Tongue (tissue), 2 donors: ENCODE data around the gene CIART. TPM values are rescaled to one million over a fixed set of nuclear protein-coding genes. Genes with fewer than 3 reads are reported as not detected.
"Not testable (repeated sequence)": the region's sequence is repeated elsewhere in the genome, so short reads cannot be mapped to it uniquely, and the experiment has no call there.

ENCODE experiments used
- DNase-seq: peaks from one replicate; pipeline ENCODE4 v3.0.0-alpha.2; 2015
- total RNA-seq: library from RNA; depleted of rRNA; stranded (reverse); fragments of >200 nt; gene quantifications from one replicate; pipeline ENCODE4 v1.2.3, GENCODE V29; 2014

Gene CIART, protein sequence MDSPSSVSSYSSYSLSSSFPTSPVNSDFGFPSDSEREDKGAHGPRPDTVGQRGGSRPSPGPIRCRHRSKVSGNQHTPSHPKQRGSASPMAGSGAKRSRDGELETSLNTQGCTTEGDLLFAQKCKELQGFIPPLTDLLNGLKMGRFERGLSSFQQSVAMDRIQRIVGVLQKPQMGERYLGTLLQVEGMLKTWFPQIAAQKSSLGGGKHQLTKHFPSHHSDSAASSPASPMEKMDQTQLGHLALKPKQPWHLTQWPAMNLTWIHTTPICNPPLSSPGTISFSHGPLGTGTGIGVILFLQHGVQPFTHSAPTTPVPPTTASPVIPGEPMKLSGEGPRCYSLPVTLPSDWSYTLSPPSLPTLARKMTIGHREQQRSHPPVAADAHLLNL
- total RNA-seq: 0.92 TPM

DNA sequence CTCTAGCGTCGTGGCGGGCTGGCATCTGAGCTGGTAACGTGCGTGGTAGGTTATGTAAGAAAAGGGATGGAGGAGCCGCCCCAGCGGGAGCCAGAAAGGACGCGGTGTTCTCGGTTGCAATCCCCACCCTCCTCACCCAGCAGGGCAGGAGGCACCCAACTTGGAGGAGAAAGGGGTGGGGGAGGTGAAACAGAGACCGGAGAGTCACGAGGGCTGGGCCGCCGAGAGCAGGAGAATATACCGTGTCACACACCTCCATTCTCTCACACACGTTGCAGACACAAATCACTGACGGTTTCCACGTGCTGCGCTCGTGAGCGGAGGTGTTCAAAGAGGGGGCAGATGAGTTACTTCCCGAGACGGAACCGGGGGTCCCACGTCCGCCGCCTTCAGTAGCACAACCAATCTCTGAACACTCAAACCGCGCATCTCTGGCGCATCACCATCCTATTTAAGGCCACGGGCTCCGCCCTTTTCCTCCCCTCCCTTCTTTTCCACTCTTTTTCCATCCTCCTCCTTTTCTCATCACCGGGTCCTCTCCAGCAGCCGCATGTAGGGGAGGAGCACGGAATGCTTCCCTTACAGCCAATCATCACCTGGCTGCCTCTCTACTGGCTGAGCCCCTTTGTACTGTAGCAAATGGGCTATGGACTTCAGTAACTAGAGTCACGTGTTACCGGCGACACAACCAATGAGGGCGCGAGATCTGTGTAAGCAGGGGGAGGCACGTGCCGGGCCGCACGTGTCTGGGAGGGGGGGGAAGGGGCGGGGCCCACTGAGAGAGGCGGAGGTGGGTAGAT is at the start of gene CIART:
Gene CIART, plus strand, starts transcription at position 797 of the 800 bp plus-strand sequence. CDS start 714 bp downstream, outside the sequence.
- peak; percentile 98 for DNase-seq

DNA sequence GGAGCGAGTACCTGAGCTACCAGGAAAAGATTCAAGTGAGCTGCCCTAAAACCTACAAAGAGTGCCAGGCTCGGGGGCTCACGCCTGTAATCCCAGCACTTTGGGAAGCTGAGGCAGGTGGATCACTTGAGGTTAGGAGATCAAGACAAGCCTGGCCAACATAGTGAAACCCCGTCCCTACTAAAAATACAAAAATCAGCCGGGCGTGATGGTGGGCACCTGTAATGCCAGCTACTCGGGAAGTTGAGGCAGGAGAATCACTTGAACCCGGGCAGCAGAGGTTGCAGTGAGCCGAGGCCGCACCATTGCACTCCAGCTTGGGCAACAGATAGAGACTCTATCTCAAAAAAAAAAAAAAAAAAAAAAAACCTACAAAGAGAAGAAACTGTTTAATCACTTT is 49.4 kb upstream of the CIART start:
- DNase-seq: not testable (repeated sequence)

DNA sequence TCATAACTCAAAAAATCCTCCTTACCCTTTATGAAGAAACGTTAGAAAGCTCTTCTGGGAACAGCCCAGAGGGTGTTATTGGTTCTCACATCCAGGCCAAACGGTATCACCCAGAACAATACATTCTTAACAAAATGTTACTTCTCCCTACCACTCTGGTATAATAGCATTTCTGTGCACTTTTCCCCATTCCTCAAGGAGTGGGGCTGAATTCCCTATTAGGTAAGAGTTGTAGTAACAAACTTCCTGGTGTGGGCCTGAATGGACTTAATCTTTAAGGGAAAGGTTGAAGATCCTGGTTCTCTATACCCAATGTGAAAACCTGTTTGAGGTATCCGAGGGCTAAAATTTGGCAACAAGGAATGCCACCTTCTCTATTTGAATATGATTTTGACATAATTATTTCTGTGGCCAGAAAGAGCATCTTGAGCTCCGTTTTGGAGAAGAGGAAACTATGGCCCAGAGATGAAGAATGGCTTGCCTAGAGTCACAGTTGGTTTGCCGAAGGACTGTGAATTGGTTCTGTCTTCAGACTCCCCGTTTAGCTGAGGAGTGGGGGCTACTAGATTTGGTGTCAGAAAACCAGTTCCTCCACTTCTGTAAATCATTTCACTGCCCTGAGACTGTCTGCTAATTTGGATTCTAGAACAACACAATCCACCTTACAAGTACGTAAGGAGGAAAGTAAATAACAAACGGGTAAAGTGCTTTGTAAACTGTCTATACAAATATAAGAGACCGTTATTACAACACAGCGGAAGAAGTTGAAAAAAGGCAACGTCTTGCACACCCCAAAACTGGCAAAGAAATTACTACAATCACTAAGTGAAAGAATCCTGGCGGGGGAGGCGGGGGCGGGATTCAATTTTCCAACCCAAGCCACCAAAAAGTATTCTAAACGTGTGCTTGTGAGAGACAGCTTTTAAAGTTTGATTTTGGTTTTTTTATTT is 48.7 kb upstream of the CIART start:
- DNase-seq: peak; percentile 45

DNA sequence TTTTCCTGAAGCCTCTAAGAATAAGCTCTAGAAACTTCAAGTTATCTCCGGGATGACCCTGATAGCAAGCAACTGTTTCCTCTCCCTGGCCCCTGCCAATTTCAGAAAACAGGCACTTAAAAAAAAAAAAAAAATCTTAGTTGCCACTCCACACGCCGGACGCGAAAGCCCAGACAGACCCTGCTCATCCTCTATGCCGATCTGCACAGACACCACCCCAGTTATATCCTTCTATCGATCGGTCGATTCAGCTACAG is 48.1 kb upstream of the CIART start:
- DNase-seq: no peak

DNA sequence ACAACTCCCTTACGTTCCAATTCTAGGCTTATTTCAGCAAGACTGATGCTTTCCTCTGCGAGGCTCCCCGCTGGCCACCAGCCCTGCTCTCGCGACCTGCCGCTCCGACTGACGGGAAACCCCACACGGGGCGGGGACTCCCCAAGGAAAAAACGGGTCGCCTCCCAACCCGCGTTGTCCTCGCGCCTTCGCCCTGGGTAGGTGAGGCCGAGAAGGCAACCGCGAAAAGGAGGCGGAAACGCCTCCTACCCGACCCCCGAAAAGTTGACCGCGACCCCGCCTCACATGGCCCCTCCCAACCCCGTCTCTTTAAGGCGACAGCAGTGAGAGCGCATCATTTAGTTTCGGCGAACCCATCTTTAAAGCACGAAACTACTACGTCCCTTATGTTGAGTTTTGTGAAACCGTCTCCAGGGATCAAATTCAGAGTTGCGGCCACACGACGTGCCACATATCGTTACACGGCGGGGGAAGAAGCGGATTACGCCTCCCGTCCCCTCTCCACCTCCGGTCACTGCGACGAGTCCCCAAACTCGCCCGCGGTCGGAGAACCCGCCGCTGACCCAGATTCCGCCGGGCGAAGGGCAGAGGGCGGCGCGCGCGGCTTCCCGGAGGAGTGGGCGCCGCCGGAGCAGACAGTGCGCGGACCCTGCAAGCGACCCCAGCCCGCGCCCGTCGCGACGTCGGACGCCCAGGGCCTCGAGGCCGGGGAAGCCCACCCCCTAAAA is 47.6 kb upstream of the CIART start:
- DNase-seq: peak; percentile 84

DNA sequence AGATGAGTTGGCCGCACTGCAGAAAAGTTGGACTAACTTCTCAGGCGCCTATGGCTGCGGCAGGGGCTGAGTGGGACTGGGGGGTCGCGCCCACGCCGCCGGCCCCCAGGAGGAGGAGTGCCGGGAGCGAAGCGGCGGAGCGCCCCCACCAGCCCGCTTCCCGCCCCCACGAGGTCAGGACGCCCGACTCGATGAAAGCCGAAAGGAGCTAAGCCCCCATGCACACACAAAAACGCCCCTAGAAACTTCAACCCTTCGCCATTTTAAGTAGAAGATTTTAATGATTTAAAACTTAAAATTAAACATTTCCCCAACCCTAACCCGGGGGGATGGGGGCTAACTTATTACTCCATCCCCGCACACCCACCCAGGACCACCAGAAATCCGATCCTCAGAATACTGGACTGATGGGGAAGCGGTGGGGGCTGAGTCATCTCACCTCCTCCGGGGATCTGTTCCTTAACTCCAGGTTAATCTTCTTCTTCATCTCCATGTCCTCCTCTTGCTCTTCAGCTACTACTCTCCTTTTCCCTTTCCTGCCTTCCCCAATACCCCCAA is 47.0 kb upstream of the CIART start:
- peak; percentile 64 for DNase-seq

DNA sequence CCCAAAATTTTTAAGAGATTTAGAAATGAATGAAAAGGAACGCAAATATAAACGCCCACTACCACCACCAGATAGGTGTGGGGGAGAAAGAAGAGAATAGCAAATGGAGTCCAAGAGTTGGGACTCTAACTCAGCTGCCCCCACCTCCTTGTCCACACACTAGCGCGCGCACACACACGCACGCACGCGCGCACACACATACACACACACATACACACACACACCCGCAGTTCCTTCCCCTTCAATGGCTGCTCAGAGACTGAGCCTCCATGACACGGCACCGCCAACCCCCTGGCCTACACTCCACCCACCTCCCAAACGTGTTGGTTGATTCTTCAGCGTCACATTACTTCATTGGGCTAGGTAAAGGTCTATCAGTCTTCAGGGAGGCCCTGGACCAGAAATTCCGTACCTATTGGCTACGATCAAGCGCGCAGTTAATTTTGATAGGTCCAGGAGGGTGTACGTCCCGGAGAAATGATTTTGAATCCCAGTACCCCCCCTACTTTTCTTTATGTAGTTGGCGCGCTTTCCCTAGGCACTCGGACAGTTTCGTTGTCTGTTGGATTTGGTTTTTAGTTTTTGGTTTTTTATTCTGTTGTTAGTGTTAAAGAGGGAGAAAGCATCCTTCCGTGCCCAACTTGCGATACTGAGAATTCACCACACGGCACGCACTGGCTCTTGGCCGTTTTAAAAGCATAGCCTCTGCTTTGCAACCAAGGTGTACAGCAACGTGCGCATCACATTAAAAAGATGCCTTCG is 46.3 kb upstream of the CIART start, which contains the start of gene ANP32E:
Gene ANP32E, minus strand, starts transcription at position 261 of the 762 bp plus-strand sequence. CDS start 326 bp downstream, outside the sequence.
- peak; percentile 99 for DNase-seq

DNA sequence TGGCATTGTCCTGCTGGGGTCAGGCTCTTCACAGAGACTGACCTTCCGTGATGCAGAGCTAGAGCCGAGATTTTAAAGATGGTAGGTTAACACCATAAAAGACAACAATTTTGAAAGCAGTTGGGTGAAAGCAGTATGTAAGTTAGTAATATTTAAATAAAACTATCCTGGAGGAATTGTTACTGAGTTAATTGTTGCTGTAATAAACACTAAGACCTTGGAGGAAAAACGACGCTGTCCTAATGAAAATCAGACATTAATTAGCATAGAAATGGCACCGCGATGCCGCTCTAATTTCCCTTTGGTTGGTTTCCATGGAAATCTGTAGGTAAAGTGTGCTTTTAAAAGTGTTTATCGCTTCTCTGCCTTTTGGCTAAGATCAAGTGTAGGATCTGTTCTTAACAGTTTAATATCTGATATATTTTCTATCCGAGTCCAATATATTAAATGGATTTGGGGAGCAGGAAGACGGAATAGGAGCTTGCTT is 45.7 kb upstream of the CIART start:
- DNase-seq: no peak

DNA sequence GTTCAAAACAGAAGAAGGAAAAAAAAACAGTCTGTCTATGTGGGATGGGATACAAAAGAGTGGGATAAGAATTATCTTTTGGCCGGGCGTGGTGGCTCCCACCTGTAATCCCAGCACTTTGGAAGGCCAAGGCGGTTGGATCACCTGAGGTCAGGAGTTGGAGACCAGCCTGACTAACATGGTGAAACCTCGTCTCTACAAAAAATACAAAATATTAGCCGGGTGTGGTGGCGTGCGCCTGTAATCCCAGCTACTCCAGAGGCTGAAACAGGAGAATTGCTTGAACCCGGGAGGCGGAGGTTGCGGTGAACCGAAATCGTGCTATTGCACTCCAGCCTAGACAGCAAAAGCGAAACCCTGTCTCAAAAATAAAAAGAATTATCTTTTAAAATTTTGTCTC is 45.2 kb upstream of the CIART start:
- DNase-seq: not testable (repeated sequence)

DNA sequence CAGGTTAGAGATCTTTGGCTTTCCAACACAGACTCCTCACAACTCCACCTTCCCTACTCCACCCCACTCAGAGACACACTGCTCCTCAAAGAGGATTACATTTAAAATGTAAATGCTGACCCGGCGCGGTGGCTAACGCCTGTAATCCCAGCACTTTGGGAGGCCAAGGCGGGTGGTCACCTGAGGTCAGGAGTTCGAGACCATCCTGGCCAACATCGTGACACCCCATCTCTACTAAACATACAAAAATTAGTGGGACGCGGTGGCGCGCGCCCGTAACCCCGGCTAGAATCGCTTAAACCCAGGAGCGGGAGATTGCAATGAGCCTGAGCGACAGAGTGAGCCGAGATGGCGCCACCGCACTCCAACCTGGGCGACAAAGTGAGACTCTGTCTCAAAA is 44.6 kb upstream of the CIART start:
- DNase-seq: no peak

DNA sequence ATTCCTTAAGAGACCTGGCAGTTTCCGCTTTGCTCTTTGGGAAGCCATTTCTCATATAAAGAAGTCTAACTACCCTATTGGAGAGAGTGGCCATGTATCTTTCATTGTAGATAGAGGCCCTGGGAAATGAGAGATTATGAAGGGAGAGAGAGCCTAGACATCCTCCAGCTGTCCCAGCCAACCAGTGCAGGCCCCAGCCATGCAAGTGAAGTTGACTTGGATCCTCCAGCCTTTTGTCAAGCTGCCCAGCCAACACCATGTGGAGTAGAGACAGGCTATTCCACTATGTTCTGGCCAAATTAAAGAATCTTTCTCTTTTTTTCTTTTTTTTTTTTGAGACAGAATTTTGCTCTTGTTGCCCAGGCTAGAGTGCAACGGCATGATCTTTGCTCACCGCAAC is 39.4 kb upstream of the CIART start:
- DNase-seq: no peak

DNA sequence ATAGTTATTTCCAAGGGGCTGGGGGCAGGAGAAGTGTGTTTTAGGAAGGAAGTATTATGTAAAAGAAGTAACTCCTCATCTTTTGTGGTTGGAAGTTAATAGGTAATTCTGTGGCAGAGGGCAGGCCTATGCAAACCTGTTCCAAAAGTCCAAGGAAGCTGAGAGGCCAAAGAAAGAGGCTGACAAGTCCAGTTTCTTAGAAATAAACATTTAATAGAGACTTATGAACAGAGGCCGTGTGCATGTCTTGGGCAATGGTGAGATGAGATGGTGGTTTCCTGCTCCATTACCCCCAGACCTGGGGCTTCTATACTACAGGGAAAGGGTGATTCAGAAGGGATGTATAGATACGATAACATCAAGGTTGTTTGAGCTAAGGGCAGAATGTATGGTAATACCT is 32.4 kb upstream of the CIART start:
- no peak for DNase-seq

DNA sequence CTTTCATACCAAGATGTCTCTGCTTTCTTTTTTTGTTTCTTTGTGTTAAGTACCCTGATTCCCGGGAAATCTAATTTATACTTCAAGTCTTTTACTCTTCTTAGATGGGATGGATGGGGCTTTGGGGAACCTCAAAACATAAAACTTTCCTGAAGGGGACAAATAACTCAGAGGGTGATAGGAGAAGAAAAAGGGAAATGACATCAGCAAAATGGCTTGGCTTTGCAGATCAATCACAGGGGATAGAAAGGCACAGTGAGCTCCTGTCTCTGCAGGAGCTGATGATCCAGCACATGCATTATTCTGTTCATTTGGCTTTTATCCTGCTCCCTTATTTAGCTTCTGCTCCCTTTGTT is 26.2 kb upstream of the CIART start:
- DNase-seq: no peak

DNA sequence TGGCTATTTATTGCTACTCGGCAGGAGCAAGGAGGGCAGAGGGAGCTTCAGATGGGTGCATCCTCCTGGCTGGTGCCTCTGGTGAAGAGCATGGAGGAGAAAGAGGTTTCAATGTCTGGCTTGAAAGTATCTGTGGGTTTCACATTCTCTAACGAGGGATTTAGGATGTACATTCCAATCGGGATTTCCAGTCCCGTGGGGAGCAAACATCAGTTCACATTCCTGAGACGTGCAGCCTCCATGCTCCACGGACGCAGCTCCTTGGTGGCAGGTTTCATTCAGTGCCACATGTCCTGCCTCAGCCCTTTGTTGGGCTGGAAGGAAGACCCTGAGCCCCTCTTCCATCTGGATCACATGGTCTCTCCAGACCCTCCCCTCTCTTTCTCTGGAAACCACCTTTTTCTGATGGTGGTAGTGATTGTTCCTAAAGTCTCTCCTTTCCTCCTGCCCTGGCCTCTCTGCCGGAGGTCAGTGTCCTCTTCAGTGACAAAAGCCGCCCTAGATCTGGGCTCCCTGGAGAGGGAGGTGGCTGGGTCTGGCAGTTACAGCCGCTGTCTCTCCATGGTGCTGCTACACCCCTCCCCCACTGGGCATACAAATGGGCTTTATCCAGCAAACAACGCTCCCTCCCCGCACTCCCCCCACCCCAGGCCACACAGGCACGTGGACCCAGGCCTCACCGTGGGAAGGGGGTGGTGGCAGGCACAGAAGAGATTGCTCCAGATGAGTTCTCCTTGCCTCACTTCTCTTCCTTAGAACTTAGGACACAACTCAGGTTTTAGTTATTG is 25.6 kb upstream of the CIART start:
- DNase-seq: peak; percentile 24

DNA sequence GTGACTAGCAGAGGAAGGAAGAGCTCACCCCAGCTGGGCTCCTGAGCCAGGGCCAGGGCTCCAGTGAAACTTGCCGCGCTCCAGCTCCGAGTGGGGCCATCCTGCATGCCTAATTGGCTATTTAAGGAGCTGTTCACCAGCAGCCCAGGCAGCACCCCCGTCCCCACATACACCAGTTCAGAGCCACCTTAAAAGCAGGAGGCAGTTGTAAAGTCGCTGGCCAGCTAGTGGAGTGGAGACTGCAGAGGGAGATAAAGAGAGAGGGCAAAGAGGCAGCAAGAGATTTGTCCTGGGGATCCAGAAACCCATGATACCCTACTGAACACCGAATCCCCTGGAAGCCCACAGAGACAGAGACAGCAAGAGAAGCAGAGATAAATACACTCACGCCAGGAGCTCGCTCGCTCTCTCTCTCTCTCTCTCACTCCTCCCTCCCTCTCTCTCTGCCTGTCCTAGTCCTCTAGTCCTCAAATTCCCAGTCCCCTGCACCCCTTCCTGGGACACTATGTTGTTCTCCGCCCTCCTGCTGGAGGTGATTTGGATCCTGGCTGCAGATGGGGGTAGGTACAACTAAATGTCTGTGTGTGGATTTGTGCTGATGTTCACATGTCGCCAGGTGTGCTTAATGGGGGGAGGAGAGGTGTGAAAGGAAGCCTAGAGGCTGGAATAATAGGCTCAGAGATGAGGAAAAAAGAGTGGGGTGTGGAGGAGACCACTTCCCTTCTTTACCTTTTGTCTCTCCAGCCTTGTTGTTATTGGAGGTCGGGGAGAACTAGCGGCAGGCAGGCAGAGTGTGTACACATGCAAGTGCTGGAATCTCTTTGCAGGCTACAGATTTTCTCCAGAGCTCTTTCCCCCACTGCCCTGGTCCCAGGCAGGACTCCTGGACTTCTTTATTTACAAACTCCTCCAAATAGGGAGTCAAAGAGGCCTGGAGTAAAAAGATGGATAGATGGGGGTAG is 24.4 kb upstream of the CIART start, which contains the start of gene CA14:
Gene CA14, plus strand, starts transcription at position 151 of the 962 bp plus-strand sequence. Its CDS starts 355 bp downstream, at position 506.
- peak; percentile 65 for DNase-seq

DNA sequence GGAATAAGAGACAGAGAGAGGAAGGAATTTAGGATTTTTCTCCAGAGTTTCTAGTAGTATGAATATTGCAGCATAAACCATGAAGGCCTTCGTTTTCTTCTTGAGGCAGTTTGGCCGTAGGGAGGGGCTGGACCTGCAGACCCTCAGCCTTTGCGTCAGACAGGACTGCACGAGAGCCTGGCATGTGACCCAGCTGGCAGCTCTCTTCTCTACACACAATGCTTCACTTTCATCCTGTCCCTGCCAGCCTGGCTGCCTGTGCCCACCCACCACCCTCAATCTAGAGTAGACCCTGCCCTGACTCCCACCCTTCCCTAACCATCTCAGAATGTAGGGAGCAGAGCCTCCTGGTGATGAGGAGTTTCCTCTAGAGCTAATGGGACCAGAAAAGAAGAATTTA is 23.1 kb upstream of the CIART start:
- peak; percentile 47 for DNase-seq

DNA sequence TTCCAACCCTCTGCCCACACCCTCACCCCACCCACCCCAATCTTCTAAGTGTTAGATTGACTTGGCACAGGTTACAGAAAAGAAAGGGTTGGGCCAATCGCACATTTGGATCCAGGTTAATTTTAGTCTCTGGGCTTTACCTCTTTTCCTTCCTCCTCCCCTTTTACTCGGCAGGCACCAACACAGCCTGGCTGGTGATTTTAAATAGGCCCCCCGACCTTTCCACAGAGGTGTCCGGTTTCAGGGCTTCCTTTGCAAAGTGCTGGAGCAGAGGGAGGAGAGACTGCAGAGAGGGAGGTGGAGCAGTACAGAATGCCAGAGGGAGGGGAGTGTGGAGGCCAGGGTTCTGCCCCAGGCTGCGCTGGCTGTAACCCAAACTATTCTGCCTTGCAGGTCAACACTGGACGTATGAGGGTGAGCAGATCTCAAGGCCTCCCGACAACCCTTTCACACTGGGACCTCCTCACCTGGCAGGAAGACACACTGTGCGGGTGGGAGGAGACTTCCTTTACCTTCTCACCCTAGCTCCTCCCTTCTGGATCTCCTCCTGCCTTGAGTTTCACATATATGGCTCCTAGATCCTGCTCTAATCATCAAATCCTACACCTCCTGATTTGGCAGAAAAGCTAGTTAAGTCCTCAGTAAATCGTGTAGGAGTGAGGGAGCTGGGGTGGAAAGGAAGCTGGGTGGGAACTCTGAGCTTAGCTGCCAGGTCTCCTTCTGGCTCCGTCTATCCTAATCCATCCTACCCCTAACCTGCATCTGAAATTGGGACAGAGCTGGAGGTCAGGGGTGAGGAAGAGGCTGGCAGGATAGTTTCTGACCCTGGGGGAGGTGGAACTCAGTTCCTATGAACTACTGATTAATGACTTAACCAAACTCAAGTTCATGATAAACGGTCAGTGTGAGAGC is 22.3 kb upstream of the CIART start:
- peak; percentile 82 for DNase-seq
